ENCODE measurements around the gene SEC22A.

- TF ChIP-seq CTCF (IDR thresholded peaks at IDR 0.05) (no peak), EP300 (IDR thresholded peaks at IDR 0.05) (no peak), POLR2A (IDR thresholded peaks at IDR 0.05) (no peak), POLR2AphosphoS5 (IDR thresholded peaks at IDR 0.05) (no peak)
Observed at GRCh38 chr3:123311201-123311600, 109.5 kb downstream of the SEC22A start.
